NCI-H524 treated with DMSO at 0.1 percent for 48 hours (cell line): Measurements from ENCODE around the gene LMAN1L.
A peak's percentile ranks its signal among the peaks of the same experiment; 100 is the strongest.

Experiments used
- DNase-seq: peaks from one replicate; lab custom pipeline; 2025; lab: John Stamatoyannopoulos, UW

LMAN1L gene

GRCh38 chr15:74816624-74817369 is 4.2 kb downstream of the LMAN1L start:
- no peak for DNase-seq

GRCh38 chr15:74817370-74817737 is 4.7 kb downstream of the LMAN1L start:
- DNase-seq, result no peak

- DNase-seq, result no peak
These were observed 7.4 kb downstream of the LMAN1L start for GRCh38 chr15:74820056-74820455.

- no peak for DNase-seq
These were observed 8.6 kb downstream of the LMAN1L start for GRCh38 chr15:74821091-74821789.

GRCh38 chr15:74821790-74822158 is 9.1 kb downstream of the LMAN1L start:
- DNase-seq, result no peak

GRCh38 chr15:74822233-74822632 is 9.6 kb downstream of the LMAN1L start:
- DNase-seq, result no peak

GRCh38 chr15:74823324-74823723 is 10.7 kb downstream of the LMAN1L start:
- DNase-seq, result no peak

- no peak for DNase-seq
These were observed 12.3 kb downstream of the LMAN1L start for GRCh38 chr15:74824976-74825375.

GRCh38 chr15:74825866-74826265 is 13.2 kb downstream of the LMAN1L start:
- no peak for DNase-seq

- no peak for DNase-seq
These were observed 13.8 kb downstream of the LMAN1L start, which contains the start of gene CPLX3 for GRCh38 chr15:74826364-74826819. Gene CPLX3, plus strand, starts transcription at chr15:74826627. Its CDS starts 77 bp downstream, at chr15:74826704.

GRCh38 chr15:74826921-74827320 is 14.3 kb downstream of the LMAN1L start:
- peak; percentile 36 for DNase-seq

GRCh38 chr15:74827614-74828013 is 15.0 kb downstream of the LMAN1L start:
- DNase-seq, result no peak

GRCh38 chr15:74828835-74829234 is 16.2 kb downstream of the LMAN1L start:
- peak; percentile 55 for DNase-seq

GRCh38 chr15:74829486-74829885 is 16.9 kb downstream of the LMAN1L start:
- no peak for DNase-seq

- DNase-seq, result no peak
These were observed 17.4 kb downstream of the LMAN1L start for GRCh38 chr15:74829991-74830390.

GRCh38 chr15:74830868-74831267 is 18.2 kb downstream of the LMAN1L start:
- no peak for DNase-seq

GRCh38 chr15:74831813-74832495 is 19.3 kb downstream of the LMAN1L start:
- DNase-seq, result no peak

GRCh38 chr15:74832826-74833225 is 20.2 kb downstream of the LMAN1L start:
- no peak for DNase-seq

GRCh38 chr15:74833376-74834107 is 20.9 kb downstream of the LMAN1L start:
- peak; percentile 57 for DNase-seq

GRCh38 chr15:74835312-74835823 is 22.7 kb downstream of the LMAN1L start:
- DNase-seq, result peak; percentile 25

- DNase-seq, result no peak
These were observed 24.2 kb downstream of the LMAN1L start for GRCh38 chr15:74836846-74837245.
